NB4 (cell line): Measurements from ENCODE around the gene RGS12.

Experiments
- POLR2A ChIP-seq: IDR thresholded peaks from 2 replicates; pipeline ENCODE4 v1.6.1; 2011; ENCODE audit warnings: mild to moderate bottlenecking; ENCODE audit not compliant: insufficient read length; ENCODE audit errors: extremely low read depth
- TF ChIP-seq, protein P1 (sequence below): IDR thresholded peaks from one replicate; pipeline ENCODE4 v1.5.1; 2012; ENCODE audit warnings: low read depth, low read length
- TF ChIP-seq, protein P2 (sequence below): IDR thresholded peaks from 2 replicates; pipeline ENCODE4 v1.6.1; 2011; ENCODE audit warnings: low read depth, low read length

DNA sequence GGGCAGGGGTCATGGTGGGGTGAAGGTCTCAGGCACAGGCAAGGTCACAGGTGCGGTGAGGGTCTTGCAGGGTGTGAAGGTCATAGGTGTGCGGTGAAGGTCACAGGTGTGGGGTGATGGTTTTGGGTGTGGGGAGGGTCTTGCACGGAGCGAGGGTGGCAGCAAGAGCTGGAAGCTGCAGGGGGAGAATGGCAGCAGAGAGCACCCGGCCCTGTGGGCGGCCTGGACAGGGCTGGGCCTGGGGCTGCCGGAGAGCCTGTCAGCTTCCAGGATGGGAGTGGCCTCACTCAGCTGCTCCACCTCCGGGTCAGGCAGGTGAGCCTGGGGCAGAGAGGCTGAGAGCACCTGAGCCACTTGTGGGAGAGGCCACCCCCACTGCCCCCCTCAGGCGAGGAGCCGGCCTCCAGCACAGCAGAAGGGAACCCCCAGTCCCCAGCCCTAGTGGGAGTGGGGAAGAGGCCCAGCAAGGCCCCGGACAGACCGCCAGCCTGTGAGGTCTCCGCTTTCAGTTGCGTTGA lies 42.3 kb upstream of the RGS12 start:
- TF ChIP-seq POLR2A, result no peak
- TF ChIP-seq, protein P1, sequence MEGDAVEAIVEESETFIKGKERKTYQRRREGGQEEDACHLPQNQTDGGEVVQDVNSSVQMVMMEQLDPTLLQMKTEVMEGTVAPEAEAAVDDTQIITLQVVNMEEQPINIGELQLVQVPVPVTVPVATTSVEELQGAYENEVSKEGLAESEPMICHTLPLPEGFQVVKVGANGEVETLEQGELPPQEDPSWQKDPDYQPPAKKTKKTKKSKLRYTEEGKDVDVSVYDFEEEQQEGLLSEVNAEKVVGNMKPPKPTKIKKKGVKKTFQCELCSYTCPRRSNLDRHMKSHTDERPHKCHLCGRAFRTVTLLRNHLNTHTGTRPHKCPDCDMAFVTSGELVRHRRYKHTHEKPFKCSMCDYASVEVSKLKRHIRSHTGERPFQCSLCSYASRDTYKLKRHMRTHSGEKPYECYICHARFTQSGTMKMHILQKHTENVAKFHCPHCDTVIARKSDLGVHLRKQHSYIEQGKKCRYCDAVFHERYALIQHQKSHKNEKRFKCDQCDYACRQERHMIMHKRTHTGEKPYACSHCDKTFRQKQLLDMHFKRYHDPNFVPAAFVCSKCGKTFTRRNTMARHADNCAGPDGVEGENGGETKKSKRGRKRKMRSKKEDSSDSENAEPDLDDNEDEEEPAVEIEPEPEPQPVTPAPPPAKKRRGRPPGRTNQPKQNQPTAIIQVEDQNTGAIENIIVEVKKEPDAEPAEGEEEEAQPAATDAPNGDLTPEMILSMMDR, result no peak
- TF ChIP-seq, protein P2, sequence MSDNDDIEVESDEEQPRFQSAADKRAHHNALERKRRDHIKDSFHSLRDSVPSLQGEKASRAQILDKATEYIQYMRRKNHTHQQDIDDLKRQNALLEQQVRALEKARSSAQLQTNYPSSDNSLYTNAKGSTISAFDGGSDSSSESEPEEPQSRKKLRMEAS, result no peak
